NK-92 (cell line): ENCODE measurements around the gene TMEM63A.

Source experiments
- DNase-seq: peaks from one replicate; lab custom pipeline; 2025; ENCODE audit not compliant: unreplicated experiment; lab: John Stamatoyannopoulos, UW

The TMEM63A gene

GRCh38 chr1:225868631-225869330, 13.4 kb downstream of the TMEM63A start:
- DNase-seq = no peak

- no peak for DNase-seq
These were observed 15.2 kb downstream of the TMEM63A start for GRCh38 chr1:225866981-225867380.

GRCh38 chr1:225866061-225866837, 15.9 kb downstream of the TMEM63A start:
- DNase-seq = no peak

- DNase-seq = no peak
These were observed 16.7 kb downstream of the TMEM63A start for GRCh38 chr1:225865514-225865913.

GRCh38 chr1:225863167-225863566, 19.0 kb downstream of the TMEM63A start:
- DNase-seq = no peak

GRCh38 chr1:225862581-225862950, 19.6 kb downstream of the TMEM63A start:
- no peak for DNase-seq

GRCh38 chr1:225861834-225862580, 20.2 kb downstream of the TMEM63A start:
- no peak for DNase-seq

GRCh38 chr1:225860876-225861441, 21.2 kb downstream of the TMEM63A start:
- DNase-seq = no peak

- DNase-seq = no peak
These were observed 22.1 kb downstream of the TMEM63A start for GRCh38 chr1:225860107-225860506.

GRCh38 chr1:225859151-225859550, 23.0 kb downstream of the TMEM63A start:
- no peak for DNase-seq

GRCh38 chr1:225857256-225857655, 24.9 kb downstream of the TMEM63A start:
- DNase-seq = no peak

- no peak for DNase-seq
These were observed 26.5 kb downstream of the TMEM63A start for GRCh38 chr1:225855503-225856300.

- no peak for DNase-seq
These were observed 28.7 kb downstream of the TMEM63A start for GRCh38 chr1:225853441-225853840.

GRCh38 chr1:225852413-225853124, 29.6 kb downstream of the TMEM63A start:
- no peak for DNase-seq

GRCh38 chr1:225851805-225852204, 30.4 kb downstream of the TMEM63A start:
- no peak for DNase-seq

GRCh38 chr1:225850370-225850769, 31.8 kb downstream of the TMEM63A start:
- DNase-seq = no peak

- no peak for DNase-seq
These were observed 32.3 kb downstream of the TMEM63A start for GRCh38 chr1:225849925-225850324.

- no peak for DNase-seq
These were observed 33.9 kb downstream of the TMEM63A start for GRCh38 chr1:225848030-225848955.

- no peak for DNase-seq
These were observed 34.6 kb downstream of the TMEM63A start for GRCh38 chr1:225847610-225848009.
